ENCODE results near the gene TMEM38B.

- TF ChIP-seq CTCF (IDR thresholded peaks at IDR 0.05; ENCODE audit: low read depth, low read length) (no peak), EZH2phosphoT487 (IDR thresholded peaks at IDR 0.05; ENCODE audit: low read depth) (no peak)
Observed at GRCh38 chr9:105822814-105823213, 128.5 kb downstream of the TMEM38B start.

Measured in OCI-LY3 (cell line).